Activated CD4-positive, CD25-positive, alpha-beta regulatory T cell treated with anti-CD3 and anti-CD28 coated beads, Interleukin-2, amount 50 U/mL, for 72 hours (primary cell): ENCODE data around the gene THEMIS2.
"Not testable (repeated sequence)": the region's sequence is repeated elsewhere in the genome, so short reads cannot be mapped to it uniquely, and the experiment has no call there.

Source experiments
- DNase-seq: peaks from one replicate; pipeline ENCODE4 v3.0.0; 2021

The THEMIS2 gene

DNA sequence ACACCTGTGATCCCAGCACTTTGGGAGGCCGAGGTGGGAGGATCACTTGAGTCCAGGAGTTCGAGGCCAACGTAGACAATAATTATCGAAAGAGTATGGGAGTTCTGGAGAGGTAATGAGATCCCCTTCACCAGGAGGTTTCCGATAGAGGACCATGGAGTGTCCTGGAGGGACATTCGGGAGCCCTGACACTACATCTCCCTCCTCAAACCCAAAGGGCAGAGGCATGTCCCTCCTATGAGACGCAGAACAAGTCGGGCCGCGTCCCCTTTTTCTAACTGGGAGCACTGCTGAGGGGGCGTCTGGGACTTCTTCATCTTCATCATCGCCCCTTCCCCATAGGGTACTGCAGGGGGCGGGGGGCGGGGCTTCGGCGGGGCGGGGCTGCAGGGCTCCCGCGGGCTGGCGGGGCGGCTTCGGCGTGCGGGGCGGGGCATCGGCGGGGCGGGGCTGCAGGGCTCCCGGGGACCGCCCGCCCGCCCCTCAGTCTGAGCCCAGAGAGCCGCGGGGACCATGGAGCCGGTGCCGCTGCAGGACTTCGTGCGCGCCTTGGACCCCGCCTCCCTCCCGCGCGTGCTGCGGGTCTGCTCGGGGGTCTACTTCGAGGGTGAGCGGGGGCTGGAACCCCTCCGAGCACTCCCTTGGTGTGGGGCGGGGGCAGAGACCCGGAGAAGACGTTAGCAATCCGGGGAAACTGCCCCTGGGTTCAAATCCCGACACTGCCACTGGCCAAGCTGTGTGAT is at the start of gene THEMIS2:
Gene THEMIS2 (plus strand): TSS at position 486 of the 743 bp plus-strand sequence. CDS start 28 bp downstream, at position 514.
- peak; percentile 80 for DNase-seq

DNA sequence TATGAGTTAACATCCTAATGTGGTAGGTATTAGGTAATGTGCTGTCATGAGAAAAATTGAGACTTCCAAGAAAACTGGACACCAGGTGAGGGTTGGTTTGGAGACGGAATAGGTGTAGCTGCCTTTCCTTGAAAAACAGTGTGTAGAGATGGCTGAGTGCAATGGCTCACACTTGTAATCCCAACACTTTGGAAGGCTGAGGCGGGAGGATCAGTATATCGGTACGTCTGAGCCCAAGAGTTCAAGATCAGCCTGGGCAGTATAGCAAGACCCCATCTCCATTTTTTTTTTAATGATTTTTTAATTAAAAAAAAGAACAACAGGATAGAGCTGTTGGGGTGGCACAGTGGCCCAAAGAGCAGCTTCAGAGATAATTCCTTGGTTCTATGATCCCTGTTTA is 48.6 kb upstream of the THEMIS2 start:
- no peak for DNase-seq

DNA sequence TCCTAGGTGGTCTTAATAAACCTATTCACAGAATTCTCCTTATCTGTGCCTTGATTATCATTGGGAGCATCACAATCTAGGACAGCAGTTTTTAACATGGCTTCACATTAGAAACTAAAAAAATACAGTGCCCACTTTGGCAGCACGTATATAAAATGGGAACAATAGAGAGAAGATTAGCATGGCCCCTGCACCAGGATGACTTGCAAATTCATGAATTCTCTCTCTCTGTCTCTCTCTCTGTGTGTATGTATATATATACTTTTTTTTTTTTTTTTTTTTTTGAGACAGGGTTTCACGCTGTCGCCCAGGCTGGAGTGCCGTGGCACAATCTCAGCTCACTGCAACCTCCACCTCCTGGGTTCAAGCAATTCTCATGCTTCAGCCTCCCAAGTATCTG is 47.9 kb upstream of the THEMIS2 start:
- no peak for DNase-seq

DNA sequence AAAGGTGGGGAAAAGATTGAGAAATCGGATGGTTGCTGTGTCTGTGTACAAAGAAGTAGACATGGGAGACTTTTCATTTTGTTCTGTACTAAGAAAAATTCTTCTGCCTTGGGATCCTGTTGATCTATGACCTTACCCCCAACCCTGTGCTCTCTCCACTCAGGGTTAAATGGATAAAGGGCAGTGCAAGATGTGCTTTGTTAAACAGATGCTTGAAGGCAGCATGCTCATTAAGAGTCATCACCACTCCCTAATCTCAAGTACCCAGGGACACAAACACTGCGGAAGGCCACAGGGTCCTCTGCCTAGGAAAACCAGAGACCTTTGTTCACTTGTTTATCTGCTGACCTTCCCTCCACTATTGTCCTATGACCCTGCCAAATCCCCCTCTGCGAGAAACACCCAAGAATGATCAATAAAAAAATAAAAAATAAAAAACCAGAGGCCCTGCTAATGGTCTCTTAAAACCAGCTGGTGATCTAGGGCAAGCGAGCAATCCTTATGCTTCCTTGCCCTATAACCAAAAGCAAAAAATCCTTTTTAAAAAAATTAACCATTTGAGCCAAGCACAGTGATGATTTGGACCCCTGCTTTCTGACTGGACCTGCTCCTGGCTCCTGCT is 42.9 kb upstream of the THEMIS2 start:
- not testable (repeated sequence) for DNase-seq

DNA sequence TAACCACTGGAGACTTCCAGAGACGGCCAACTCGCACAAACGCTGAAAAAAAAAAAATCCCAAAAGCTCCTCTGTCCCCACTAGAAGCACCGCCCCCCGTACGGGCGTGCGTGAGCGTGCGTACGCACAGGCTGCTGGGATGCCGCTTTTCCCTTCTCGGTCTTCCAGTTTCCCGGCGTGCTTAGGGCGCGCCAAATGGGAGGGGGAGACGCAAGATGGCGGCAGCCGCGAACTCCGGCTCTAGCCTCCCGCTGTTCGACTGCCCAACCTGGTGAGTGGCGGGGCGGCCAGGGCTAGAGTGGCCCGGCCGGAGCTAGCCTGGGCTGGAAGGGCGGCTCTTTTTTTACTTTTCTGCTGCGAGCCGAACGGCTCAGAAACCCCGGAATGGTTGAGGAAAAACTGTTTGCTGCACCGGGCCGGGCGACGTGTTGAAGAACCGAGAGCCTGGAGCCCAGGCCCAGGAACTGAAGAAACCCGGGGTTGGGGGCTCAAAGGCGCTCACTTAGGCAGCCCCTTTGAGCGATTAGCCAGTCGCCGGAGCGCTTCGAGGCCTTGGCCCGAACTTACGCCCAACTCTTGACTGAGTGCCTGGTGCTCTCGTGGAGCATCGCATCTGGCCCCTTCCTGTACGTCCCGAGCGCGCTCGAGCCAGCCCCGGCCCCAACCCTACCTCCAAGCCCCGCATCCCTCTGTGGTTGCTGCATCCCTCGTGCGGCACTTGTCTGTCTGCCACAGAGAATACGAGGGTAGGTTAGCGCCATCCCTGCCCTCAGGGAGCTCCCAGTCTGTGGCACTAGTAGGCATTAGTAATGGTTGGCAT is 41.5 kb upstream of the THEMIS2 start, which contains the start of gene PPP1R8:
Gene PPP1R8 (plus strand): TSS at position 162 of the 820 bp plus-strand sequence. CDS start 54 bp downstream, at position 216.
- DNase-seq: peak; percentile 84

DNA sequence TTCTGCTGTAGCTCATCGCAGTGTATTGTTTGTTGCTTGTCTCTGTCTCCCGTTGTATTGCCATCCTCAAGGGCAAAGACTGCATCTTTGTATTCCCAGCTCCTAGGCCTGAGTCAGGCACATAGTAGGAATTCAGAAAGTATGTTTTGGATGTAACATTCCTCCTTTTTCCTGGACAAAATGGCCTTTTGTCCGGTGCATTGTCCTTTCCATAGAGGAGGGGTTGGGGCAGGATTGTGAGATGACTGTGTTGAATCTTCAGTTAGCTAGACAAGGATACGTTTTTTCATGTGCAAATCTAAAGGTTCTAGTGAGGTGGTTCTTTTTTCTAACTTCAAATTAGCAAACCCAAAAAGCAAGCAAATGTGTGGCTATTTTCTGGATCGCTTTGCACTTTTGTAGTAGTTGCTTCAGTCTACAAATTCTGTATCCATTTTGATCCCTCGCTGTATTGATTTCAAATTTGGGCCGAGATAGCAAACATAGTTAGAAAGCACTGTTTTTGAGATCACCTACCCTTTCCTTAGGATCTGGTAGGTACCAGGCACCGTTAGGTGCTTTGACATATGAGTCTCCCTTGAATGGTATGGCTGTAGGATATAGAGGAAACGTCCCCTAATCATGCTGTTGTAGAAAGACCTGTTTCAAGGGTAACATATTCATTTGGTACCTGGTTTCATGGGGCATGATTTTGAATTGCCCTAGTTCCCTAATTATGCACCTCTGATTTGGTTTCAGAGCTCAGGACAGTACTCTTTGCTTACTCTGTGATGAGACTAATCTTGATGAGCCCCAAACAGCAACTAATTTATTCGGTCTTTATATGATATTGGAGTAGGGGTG is 40.6 kb upstream of the THEMIS2 start:
- DNase-seq: no peak

DNA sequence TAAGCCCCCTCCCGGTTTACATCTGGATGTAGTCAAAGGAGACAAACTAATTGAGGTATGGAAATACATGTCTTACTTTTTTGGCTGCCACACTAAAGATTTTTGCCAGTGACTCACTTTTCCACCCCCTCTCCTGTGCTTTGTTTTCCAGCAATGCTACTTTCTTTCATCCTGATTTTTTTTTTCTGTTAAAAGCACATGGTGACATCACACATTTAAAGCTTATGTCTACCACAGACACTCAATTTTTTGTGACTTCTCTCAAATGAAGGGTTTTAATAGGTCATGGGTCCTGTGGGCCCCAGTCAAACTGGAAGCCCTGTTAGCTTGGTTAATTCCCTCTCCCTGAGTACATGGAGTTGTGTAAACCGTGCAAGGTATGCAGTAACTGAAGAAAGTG is 39.6 kb upstream of the THEMIS2 start:
- DNase-seq: no peak

DNA sequence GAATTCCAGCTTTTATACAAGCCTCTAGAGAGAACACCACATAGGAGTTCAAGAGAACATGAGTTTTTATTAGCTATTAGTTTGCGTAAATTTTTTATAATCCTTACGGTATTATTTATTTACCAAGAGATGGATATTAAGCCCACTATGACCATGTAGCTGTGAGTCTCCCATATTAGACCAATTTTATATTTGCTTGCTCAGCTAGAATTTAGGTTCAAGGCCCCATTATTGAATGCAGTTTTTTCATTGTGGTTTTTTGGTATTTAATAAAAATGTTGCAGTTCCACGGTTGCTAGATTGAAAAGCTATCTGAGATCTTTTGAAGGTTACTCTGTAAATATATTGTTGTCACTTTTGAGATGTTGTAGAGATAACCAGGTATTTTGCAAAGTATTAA is 38.9 kb upstream of the THEMIS2 start:
- no peak for DNase-seq

DNA sequence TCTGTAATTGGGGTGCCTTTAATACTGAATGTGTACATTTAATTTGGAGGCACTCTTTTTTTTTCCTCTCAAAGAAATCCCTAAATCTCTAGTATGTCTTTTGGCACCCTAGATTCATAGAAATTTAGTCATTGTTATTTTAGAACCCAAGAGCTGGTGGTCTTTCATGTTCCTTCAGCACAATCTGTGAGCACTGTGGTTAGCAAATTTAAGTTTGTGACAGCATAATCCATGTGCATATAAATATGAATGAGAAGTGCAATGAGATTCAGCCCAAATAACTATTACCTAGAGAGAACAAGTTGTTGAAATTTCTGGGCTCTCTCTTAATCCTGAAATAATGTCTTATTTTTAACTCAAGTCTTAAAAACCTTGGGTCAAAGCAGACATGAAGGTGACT is 37.3 kb upstream of the THEMIS2 start:
- no peak for DNase-seq

DNA sequence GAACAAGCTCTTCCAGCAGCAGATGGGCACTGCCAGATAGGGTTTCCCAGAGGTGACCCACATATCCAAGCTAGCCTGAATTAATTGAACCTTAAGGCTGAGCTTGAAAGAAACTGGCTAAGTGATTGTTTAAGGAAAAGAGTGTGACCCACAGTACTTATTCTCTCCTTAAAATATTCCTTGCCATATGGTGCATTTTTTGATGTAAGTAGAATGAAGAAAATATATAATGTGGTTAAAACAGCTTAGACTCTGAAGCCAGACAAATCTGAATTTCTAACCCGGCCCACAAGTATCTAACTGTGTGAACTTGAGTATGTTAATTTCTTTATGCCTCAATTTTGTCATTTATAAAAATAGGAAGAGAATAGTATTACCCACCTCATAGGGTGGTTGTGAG is 36.8 kb upstream of the THEMIS2 start:
- no peak for DNase-seq

DNA sequence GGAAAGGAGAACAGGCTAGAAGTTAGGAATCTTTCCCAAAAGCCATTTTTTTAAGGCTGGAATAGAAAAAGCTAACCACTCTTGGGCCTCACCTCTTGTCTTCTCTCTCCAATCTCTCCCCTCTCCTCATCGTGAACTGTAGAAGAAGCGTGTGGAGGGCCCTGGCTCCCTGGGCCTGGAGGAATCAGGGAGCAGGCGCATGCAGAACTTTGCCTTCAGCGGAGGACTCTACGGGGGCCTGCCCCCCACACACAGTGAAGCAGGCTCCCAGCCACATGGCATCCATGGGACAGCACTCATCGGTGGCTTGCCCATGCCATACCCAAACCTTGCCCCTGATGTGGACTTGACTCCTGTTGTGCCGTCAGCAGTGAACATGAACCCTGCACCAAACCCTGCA is 22.4 kb upstream of the THEMIS2 start:
- DNase-seq: no peak

DNA sequence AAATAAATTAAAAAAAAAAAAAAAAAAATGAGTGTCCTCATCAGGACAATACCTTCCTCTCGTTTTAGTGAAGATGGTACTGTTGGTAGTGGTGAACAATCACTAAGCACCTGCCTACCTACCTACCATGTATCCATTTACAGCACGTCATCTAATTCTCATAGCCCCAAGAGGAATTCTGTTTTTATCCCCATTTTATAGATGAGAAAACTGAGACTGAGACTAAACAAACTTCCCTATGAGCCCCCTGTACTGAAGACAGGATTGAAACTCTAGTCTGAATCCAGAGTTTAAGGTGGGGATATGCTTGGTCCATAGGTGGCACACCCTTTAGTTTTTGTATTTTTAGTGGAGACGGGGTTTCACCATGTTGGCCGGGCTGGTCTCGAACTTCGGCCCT is 17.3 kb upstream of the THEMIS2 start:
- DNase-seq: no peak

DNA sequence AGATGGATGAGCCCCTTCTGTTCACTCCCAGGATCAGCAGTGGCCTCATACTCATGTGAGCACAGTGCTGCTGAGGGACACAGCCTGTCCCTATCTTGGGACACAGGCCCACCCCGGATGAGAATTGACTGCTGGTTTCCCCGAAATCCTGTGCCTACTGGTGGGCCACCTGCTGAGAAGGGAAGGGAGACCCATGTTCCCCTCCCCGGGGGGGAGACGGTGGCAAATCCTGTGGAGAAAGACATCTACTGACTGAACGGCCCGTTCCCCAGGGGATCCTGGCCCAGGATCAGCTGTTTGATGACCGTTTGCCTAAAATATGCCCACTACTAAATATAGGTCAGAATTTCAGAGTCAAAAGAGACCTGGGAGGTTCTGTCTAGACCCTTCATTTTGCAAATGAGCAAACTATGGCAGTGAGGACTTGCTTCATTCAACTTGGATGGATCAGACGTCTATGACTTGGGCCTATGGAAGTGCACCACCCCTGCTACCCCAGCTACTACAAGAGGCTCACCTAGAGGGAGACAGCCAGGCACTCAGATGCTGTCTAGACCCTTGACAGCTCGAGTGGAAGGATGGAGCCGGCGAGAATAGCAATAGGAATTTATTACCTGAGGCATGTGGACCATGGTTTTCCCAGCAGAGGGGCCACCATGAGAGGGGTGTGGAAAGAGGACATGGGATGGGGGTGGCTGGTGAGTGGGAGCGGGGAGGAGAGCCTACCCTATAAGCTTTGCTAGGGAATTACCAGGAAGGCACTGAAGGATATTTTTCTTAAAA is 15.6 kb upstream of the THEMIS2 start:
- DNase-seq: peak; percentile 3

DNA sequence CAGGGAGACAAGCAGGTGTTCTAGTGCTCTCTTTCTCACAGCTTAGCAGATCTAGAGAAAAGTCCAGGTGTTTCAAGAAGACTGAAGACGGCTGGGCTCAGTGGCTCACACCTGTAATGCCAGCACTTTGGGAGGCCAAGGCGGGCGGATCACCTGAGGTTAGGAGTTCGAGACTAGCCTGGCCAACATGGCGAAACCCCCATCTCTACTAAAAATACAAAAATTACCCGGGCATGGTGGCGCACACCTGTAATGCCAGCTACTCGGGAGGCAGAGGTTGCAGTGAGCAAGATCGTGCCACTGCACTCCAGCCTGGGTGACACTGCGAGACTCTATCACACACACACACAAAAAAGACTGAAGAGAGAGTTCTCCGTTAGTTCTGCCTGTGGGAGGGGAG is 14.8 kb upstream of the THEMIS2 start:
- not testable (repeated sequence) for DNase-seq

DNA sequence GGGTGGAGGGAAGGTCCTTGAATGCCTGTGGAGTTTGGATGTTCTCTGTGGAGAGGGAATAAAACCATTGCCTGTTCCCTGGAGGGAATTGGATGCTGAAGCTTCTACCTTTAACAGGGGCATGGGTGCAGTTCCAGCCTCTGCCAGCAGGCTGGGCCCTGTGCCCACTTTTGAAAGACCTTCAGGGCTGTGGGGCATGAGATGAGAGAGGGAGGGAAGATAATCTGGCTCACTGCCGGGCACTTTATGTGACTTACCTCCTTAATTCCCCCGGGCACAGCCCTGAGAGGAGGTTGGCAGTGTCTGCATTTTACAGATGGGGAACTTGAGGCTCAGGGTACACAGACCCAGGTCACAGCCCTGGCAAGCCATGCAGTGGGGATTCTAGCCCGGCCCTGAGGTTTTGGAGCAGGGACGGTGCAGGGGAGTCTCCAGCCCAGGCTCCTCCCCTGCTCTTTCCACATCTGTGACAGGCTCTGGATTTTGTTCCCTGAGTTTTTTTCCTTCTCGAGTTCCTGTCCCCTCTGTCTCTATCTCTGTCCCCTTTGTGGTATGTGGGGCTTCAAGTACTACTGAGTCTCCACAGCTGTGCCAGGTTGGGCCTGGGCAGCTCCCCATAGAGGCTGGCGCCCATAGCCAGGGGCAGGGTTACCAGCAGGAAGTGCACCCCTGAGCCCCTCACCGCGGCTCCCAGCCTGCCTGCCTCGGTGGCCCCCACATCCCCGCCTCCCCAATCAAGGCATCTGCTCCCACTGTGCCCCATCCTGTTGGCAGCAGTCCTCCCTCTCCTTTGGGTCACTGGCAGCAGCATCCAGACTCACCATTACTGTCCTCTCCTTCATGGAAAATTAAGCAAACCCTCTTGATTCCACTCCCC is 14.0 kb upstream of the THEMIS2 start:
- DNase-seq: peak; percentile 82

DNA sequence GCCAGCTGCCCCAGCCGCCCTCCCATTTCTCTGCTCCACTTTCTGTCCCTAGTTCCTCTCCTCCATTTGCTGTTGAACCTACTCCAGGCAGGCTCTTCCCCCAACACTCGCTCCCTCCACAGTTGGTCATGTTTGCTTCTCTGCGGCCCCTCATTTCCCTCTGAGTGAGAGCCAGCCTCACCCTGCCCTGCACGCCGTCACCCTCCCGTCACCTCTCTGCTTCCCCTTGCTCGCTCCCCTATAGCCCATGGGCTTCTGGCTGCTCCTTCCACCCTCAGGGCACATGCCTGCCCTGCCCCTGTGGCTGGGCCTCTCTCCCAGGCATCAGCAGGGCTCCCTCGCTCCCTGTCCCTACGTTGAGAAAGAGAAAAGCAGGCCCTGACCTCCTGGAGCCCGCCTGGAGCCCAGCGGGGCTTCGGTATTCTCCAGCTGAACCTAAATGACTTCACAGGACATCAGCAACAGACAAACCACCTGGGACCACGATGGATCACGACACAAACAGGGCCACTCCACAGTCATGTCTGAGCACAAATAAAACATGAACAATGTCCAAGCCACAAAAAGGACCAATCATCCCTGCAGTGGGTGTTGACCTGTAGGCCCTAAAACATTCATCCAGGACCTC is 13.3 kb upstream of the THEMIS2 start:
- no peak for DNase-seq

DNA sequence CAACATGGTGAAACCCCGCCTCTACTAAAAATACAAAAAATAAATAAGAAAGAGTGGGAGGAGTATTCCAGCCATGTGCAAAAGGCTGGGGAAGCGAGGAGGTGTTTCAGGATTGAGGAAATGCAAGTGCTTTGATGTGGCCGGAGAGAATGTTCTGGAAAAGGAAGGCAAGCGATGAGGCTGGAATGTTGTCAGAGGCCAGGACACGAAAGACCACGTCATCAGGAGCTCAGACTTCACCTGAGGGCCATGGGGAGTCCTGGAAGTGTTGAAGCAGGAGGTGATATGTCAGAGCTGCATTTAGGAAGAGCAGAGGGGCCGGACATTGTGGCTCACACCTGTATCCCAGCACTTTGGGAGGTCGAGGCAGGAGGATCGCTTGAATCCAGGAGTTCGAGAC is 10.9 kb upstream of the THEMIS2 start:
- no peak for DNase-seq

DNA sequence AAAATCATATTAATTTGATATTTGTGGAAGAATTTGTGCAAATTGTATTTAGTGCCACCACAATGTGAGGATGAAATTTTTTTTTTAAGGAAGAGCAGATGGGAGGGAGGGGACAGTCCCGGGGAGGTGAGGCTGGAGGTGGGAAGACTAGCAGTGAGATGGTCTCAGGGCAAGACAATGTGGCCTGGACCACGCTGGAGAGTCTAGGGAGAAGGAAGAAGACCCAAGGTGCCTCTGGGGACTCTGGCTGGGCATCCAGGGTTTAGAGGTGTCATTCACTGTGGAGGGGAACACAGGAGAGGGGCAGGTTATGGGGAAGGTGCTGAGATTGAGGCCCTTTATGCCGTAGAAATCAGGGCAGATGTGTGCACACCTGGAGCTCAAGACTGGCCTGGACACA is 10.3 kb upstream of the THEMIS2 start:
- DNase-seq: no peak

DNA sequence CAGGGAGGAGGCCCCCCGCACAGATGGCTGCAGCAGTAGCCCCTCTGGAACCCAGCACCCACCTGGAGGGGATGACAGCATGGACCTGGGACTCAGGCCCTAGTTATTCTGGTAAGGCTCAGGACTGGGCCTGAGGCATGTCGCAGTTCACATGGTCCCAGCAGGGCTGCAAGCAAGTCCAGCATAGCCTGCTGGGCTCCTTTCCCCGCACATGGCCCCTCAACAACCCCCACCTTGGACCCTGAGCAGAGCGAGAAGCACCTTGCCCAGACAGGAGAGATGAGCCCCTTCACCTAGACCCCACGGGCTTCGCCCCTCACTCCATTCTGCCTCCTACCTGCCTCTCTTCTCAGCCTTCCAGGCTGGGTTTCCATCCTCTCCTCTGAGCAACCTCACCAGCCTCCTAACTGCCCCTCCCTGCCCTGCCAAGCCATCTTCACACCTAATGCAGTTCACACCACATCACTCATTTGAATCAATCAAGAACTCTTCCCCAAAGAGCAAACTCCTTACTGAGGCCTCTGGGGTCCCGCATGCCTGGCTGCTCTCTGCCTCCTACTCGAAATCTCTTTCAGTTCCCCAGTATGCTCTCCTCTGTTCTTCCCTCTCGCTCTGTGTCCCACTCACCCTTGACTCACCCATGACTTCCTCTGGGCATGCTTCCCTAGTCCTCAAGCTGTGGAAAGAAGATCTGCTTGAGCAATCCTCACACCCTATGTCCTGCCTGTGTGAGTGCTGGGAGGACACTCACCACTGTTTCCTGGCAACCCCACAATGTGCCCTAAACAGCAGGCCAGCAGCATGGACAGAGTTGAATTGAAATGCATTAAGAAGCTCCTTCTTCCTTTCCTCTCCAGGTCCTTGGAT is 9.4 kb upstream of the THEMIS2 start:
- no peak for DNase-seq
